Uterus (tissue), 2 donors: ENCODE data around the gene AKAP10.

Source experiments
- POLR2A ChIP-seq, 2 donors: fragments of 450-650 bp; IDR thresholded peaks; one replicate each; pipeline ENCODE4 v1.6.1; 2016; ENCODE audit warnings: antibody characterized with exemption in 2 of 2, mild to moderate bottlenecking in 1 of 2, moderate library complexity in 1 of 2
- TF ChIP-seq, protein P1 (sequence below), 4 experiments: fragments of 200-600 bp in 2 of 4; fragments of 450-650 bp in 2 of 4; sonication (generic) in 2 of 4; IDR thresholded peaks; one replicate each; pipeline ENCODE4 v1.5.1; 2016 to 2019; ENCODE audit warnings: antibody characterized with exemption in 4 of 4, mild to moderate bottlenecking in 2 of 4, moderate library complexity in 1 of 4

- TF ChIP-seq, protein P1, sequence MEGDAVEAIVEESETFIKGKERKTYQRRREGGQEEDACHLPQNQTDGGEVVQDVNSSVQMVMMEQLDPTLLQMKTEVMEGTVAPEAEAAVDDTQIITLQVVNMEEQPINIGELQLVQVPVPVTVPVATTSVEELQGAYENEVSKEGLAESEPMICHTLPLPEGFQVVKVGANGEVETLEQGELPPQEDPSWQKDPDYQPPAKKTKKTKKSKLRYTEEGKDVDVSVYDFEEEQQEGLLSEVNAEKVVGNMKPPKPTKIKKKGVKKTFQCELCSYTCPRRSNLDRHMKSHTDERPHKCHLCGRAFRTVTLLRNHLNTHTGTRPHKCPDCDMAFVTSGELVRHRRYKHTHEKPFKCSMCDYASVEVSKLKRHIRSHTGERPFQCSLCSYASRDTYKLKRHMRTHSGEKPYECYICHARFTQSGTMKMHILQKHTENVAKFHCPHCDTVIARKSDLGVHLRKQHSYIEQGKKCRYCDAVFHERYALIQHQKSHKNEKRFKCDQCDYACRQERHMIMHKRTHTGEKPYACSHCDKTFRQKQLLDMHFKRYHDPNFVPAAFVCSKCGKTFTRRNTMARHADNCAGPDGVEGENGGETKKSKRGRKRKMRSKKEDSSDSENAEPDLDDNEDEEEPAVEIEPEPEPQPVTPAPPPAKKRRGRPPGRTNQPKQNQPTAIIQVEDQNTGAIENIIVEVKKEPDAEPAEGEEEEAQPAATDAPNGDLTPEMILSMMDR (IDR thresholded peaks at IDR 0.05): no peak
- no peak for TF ChIP-seq POLR2A (IDR thresholded peaks at IDR 0.05)
Observed at GRCh38 chr17:19996502-19996901, 18.9 kb upstream of the AKAP10 start.
